Glutamatergic neuron (in vitro differentiated cells): ENCODE data around the gene PSMD9. TPM values are rescaled to one million over a fixed set of nuclear protein-coding genes. Genes with fewer than 3 reads are reported as not detected.

ENCODE experiments used
- DNase-seq: peaks from one replicate; pipeline ENCODE4 v3.0.0; 2022
- H3K27ac Mint-ChIP-seq: one replicate; pipeline ENCODE4 v1.8.0; 2020; ENCODE audit warnings: mild to moderate bottlenecking, mixed read lengths, inconsistent platforms; ENCODE audit not compliant: unreplicated experiment
- H3K27me3 Mint-ChIP-seq: one replicate; pipeline ENCODE4 v1.8.0; 2020; ENCODE audit warnings: mild to moderate bottlenecking, moderate library complexity, mixed read lengths, inconsistent platforms; ENCODE audit not compliant: unreplicated experiment
- H3K36me3 Mint-ChIP-seq: one replicate; pipeline ENCODE4 v1.8.0; 2020; ENCODE audit warnings: mild to moderate bottlenecking, mixed read lengths, inconsistent platforms; ENCODE audit not compliant: unreplicated experiment
- H3K4me1 Mint-ChIP-seq: one replicate; pipeline ENCODE4 v1.8.0; 2020; ENCODE audit warnings: mild to moderate bottlenecking, low read depth, mixed read lengths, inconsistent platforms; ENCODE audit not compliant: unreplicated experiment
- H3K4me3 Mint-ChIP-seq: one replicate; pipeline ENCODE4 v1.8.0; 2020; ENCODE audit warnings: mild to moderate bottlenecking, mixed read lengths, inconsistent platforms; ENCODE audit not compliant: unreplicated experiment
- H3K9me3 Mint-ChIP-seq: one replicate; pipeline ENCODE4 v1.8.0; 2020; ENCODE audit warnings: mild to moderate bottlenecking, moderate library complexity, mixed read lengths, inconsistent platforms; ENCODE audit not compliant: unreplicated experiment
- CTCF ChIP-seq: fragments of 200-600 bp; sonication (generic); IDR thresholded peaks from one replicate; pipeline ENCODE4 v1.5.0; 2021; ENCODE audit not compliant: partially characterized antibody, unreplicated experiment
- total RNA-seq: library from RNA; stranded (reverse); fragmentation: NEBNext Ultra II Directional; extraction: Animal tissue kit (Norgen Biotek cat#: 25700); gene quantifications from one replicate; pipeline ENCODE4 v1.2.1, GENCODE V29; 2021; ENCODE audit not compliant: unreplicated experiment

The PSMD9 gene
- total RNA-seq, 1 donor from 2014 or later: 53.2 TPM

DNA sequence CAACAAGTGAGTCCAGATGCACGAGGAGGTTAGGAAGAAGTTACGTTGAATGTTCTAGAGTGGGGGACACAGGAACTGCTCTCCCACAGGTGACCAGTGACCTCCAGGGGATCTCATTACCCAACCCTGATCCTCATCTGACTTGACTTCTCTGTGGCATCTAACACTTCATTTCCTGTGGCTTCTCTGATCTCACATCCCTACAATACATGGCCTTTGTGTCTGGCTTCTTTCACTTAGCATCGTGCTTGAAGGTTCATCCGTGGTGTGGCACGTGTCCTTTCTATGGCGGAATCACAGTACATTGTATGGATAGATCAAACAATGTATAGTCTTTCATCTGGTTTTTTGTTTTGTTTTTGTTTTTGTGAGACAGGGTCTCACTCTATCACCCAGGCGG, 49.1 kb downstream of the PSMD9 start:
- Mint-ChIP-seq H3K27me3 (peaks cover 8% of the 10 kb centered on the region), H3K4me3 (peak overlapping the region; percentile 51), H3K9me3 (peaks cover 7% of the 10 kb centered on the region), H3K27ac (peak overlapping the region; percentile 67), H3K4me1 (peaks cover 25% of the 10 kb centered on the region), H3K36me3 (peaks cover 5% of the 10 kb centered on the region)
- no peak for TF ChIP-seq CTCF
- no peak for DNase-seq

DNA sequence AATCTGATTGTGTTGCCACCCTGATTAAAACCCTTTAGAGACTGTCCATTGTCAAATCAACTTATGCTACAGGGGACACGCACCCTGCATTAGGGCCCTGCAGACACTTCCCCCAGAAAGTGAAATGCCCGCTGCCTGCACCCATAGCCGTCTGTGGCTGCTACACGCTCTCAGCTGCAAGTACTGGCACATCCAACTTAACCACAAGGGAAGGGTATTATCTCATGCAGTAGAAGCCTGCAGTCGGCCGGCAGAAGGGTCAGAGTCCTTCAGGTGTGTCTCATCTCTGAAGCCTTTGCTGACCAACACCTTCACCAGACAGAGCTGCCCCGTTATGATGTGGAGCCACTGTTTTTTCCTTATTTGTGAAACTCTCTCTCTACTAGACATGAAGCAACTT, 50.6 kb downstream of the PSMD9 start:
- no peak for DNase-seq
- H3K4me3 Mint-ChIP-seq: no peak overlapping the region
- H3K36me3 Mint-ChIP-seq: peaks cover 5% of the 10 kb centered on the region
- H3K27ac Mint-ChIP-seq: no peak overlapping the region
- H3K27me3 Mint-ChIP-seq: peaks cover 8% of the 10 kb centered on the region
- TF ChIP-seq CTCF: no peak
- peaks cover 18% of the 10 kb centered on the region for H3K4me1 Mint-ChIP-seq
- H3K9me3 Mint-ChIP-seq: peaks cover 3% of the 10 kb centered on the region

DNA sequence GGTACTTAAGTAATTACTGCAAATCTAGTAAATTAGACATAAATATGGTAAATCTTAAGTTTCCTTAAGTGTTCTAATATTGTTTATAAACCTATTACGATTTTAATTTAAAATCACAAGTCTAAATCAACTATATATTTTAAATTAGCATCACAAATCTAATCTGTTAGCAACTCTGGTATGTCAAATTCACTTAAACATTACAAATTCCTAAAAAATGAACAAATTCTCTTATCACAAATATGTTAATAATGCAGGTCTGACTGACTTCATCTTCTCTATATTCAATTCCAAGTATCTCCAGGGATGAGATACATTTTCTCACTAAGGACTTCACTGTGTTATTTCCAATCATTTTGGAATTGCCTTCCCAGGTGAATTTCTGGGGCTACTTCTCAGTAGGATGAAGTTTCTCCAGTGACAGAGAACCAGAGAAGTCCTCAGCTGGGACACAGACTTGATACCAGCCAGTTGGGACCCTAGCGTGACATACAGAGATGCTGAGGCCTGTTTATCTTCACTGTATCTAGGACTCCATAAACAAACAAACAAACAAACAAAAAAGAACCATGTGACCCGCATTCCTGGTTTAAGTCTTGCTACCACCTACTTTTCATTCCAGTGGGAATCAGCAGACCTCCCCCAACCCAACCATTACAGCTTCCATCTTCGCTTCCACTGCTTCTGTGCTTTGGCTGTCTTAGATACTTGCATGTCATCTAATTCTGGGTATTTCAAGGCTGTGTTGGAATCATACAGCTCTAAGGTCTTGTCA, 51.6 kb downstream of the PSMD9 start:
- H3K27me3 Mint-ChIP-seq: peaks cover 8% of the 10 kb centered on the region
- peaks cover 17% of the 10 kb centered on the region for H3K4me1 Mint-ChIP-seq
- no peak for TF ChIP-seq CTCF
- H3K9me3 Mint-ChIP-seq: peaks cover 5% of the 10 kb centered on the region
- H3K36me3 Mint-ChIP-seq: peaks cover 5% of the 10 kb centered on the region
- no peak overlapping the region for H3K4me3 Mint-ChIP-seq
- DNase-seq: no peak
- no peak overlapping the region for H3K27ac Mint-ChIP-seq

- peaks cover 5% of the 10 kb centered on the region for H3K9me3 Mint-ChIP-seq
- H3K27ac Mint-ChIP-seq: no peak overlapping the region
- H3K4me3 Mint-ChIP-seq: no peak overlapping the region
- H3K36me3 Mint-ChIP-seq: peaks cover 15% of the 10 kb centered on the region
- H3K27me3 Mint-ChIP-seq: peaks cover 7% of the 10 kb centered on the region
- H3K4me1 Mint-ChIP-seq: peaks cover 5% of the 10 kb centered on the region
- DNase-seq: no peak
- TF ChIP-seq CTCF: no peak
Measured at GRCh38 chr12:121942145-121942718, 53.6 kb downstream of the PSMD9 start.

DNA sequence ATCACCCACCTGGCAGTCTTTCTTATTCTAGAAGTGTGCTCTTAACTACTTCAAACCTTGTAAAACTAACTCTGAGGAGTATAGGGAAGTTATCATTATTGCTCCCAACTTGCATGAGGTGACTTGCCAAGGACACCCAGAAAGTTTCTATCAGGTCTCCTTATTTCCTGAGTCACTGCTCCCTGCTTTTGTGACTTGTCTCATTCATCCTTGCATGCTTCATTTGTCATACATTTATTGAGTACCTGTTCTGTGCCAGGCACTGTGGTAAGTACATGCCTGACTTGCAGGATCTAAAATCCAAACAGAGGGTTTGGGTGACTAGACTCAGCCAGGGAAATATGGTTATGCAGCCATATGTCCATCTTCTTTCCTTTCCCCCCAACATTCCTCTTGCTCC, 55.3 kb downstream of the PSMD9 start:
- H3K4me1 Mint-ChIP-seq: peaks cover 4% of the 10 kb centered on the region
- no peak for DNase-seq
- no peak for TF ChIP-seq CTCF
- H3K9me3 Mint-ChIP-seq: peaks cover 2% of the 10 kb centered on the region
- no peak overlapping the region for H3K4me3 Mint-ChIP-seq
- peaks cover 13% of the 10 kb centered on the region for H3K36me3 Mint-ChIP-seq
- no peak overlapping the region for H3K27ac Mint-ChIP-seq
- H3K27me3 Mint-ChIP-seq: peaks cover 6% of the 10 kb centered on the region
